H1 (cell line): ENCODE measurements around the gene TMLHE. TPM values are rescaled to one million over a fixed set of nuclear protein-coding genes. Genes with fewer than 3 reads are reported as not detected.

ENCODE experiments used
- CHD7 ChIP-seq: fragments of 300-600 bp; sonication (generic); IDR thresholded peaks from 2 replicates; pipeline ENCODE4 v1.7.1; 2012; ENCODE audit warnings: low read length, moderate library complexity, mild to moderate bottlenecking, inconsistent platforms; ENCODE audit not compliant: insufficient replicate concordance
- GABPA ChIP-seq: IDR thresholded peaks from 2 replicates; pipeline ENCODE4 v1.6.1; 2011; ENCODE audit warnings: mild to moderate bottlenecking, low read length, moderate library complexity, borderline replicate concordance; ENCODE audit not compliant: insufficient read depth
- RBBP5 ChIP-seq: IDR thresholded peaks from 2 replicates; pipeline ENCODE4 v1.7.1; 2012; ENCODE audit warnings: low read depth, mild to moderate bottlenecking, inconsistent platforms, low read length, moderate library complexity, borderline replicate concordance
- polyA plus RNA-seq, 7 experiments: library from polyadenylated mRNA; depleted of rRNA in 3 of 7; stranded (reverse) in 5 of 7; unstranded in 2 of 7; fragments of >200 nt in 5 of 7; fragments of 200-250 nt in 2 of 7; gene quantifications; 1 replicate in 5 of 7; 2 replicates in 1 of 7; 4 replicates in 1 of 7; pipeline versions ENCODE4 v1.2.1 to v1.2.3, GENCODE V29; 2011 to 2013; ENCODE audit warnings: missing spikeins in 2 of 7, mixed read lengths in 2 of 7
- total RNA-seq: library from RNA; stranded (reverse); fragmentation: NEBNext Ultra II Directional; extraction: Animal tissue kit (Norgen Biotek cat#: 25700); gene quantifications from 2 replicates; pipeline ENCODE4 v1.2.1, GENCODE V29; 2021

TMLHE gene
- total and polyA plus RNA-seq, 2 of the 8 experiments (the other 6 are each of a cell fraction or from before 2014, with no cell fraction given), result 9.1 to 10.3 TPM

DNA sequence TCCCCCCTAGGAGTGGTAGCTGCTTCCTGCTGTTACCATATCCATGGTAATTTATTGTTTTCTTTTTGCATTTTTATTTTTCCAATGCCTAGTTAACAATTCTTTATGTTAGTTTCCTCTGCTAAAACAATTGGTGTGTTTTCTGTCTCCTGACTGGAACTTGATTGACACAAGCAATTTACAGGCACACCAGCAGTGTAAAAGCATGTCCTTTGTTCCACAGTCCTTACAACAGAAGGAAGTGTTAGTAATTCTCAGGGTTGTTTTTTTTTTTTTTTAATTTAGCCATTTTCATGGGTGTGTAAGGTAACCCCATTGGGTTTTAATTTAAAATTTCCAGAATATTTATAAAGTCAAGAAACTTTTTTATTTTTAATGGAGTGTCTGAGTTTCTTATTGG is 25.0 kb upstream of the TMLHE start (continued):
- no peak for TF ChIP-seq GABPA
- TF ChIP-seq CHD7, result no peak
- TF ChIP-seq RBBP5, result no peak
